Measurements from ENCODE around the gene FLOT1. TPM values are rescaled to one million over a fixed set of nuclear protein-coding genes. Genes with fewer than 3 reads are reported as not detected.
"Not testable (repeated sequence)": the region's sequence is repeated elsewhere in the genome, so short reads cannot be mapped to it uniquely, and the experiment has no call there.

The FLOT1 gene
- total and polyA plus RNA-seq, 4 donors, result 153 to 222 (median 192) TPM

DNA sequence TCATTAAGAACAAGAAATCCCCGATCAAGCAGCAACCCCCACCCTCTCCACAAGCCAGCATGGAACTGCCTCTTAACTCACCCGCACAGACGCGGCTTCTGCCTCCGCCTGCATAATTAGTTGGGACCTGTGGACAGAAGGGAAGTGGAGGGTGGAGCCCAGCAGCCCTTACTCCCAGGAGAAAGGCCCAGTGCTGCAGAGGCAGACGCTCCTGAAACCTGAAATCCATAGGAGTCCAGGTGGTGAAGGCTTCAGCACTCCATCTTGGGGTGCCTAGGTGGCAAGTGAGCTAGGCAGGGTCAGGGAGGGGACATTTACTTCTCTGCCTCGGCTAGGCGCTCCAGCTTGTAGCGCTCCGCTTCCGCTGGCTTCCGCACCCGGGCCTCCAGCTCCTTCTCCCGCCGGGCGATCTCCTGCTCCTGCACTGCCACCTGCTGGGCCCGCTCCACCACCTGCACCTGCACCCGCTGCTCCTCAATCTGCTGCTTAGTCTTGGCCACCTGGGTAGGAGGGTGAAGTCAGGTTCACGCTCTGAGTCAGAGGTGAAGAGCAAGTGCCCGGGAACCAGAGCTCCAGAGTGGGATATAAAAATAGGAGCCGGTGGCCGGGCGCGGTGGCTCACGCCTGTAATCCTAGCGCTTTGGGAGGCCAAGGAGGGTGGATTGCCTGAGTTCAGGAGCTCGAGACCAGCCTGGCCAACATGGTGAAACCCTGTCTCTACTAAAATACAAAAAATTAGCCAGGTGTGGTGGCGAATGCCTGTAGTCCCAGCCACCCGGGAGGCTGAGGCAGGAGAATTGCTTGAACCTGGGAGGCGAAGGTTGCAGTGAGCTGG, 11.7 kb downstream of the FLOT1 start:
- Histone ChIP-seq H3K4me1 (ENCODE audit: control insufficient read depth in 1 of 2, insufficient read depth in 2 of 2, low read length in 2 of 2) (no peaks in the 10 kb centered on the region), H3K36me3 (ENCODE audit: control insufficient read depth in 1 of 2, insufficient read depth in 2 of 2, low read length in 1 of 2) (peaks cover under 1 to 4% of the 10 kb centered on the region in 2 donors), H3K27me3 (ENCODE audit: control insufficient read depth in 1 of 2, insufficient read depth in 2 of 2, low read length in 1 of 2) (no peaks in the 10 kb centered on the region), H3K4me3 (ENCODE audit: low read length in 2 of 2) (no peak overlapping the region), H3K9me3 (ENCODE audit: control insufficient read depth, low read length) (no peaks in the 10 kb centered on the region), H3K27ac (ENCODE audit: low read depth in 1 of 2, low read length in 2 of 2) (no peak overlapping the region)
- intact Hi-C loops (cut with DNase I), result no loop called here
- WGBS, 2 donors, result 55 to 57% methylated on average over 30 of the region's 30 CpGs
- DNase-seq (peak in 1 of 2 donors; percentile 83), ATAC-seq (ENCODE audit: low FRiP score) (peak; percentile 70)

DNA sequence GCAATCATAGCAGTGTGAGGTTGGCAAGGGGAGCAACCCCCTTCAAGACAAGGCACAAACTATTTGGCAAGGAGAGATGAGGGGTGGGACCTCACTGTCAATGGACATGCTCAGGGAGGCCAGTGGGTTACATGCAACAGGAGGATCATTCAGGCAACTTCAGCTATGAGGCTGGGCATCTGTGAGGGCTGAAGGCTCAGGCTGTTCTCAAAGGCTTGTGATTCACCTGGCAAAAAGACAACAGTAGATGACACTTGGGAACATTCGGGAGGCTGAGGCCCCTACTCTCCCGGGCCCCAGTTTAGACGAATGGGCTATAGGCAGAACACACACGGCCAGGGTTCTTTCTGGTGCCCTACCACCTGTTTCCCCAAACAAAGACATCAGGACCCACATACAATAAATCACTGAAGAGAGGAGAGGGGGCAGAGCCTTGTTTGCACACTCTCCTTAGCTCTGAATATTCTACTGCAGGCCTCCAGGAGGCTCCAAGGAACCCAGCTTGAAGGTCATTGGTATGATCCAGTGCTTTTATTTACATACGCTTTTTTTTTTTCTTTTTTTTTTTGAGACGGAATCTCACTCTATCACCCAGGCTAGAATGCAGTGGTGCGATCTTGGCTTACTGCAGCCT, 14.4 kb downstream of the FLOT1 start:
- no peaks in the 10 kb centered on the region for H3K27me3 ChIP-seq (ENCODE audit: control insufficient read depth in 1 of 2, insufficient read depth in 2 of 2, low read length in 1 of 2)
- WGBS, 2 donors, result 41 to 50% methylated on average over 7 of the region's 7 CpGs
- DNase-seq (no peak), ATAC-seq (ENCODE audit: low FRiP score) (no peak)
- H3K4me1 ChIP-seq (ENCODE audit: control insufficient read depth in 1 of 2, insufficient read depth in 2 of 2, low read length in 2 of 2), result no peaks in the 10 kb centered on the region
- no peak overlapping the region for H3K4me3 ChIP-seq (ENCODE audit: low read length in 2 of 2)
- intact Hi-C loops (cut with DNase I), result no loop called here
- no peaks in the 10 kb centered on the region for H3K9me3 ChIP-seq (ENCODE audit: control insufficient read depth, low read length)
- peak overlapping the region in 1 of 2 donors; percentile 10 for H3K27ac ChIP-seq (ENCODE audit: low read depth in 1 of 2, low read length in 2 of 2)
- H3K36me3 ChIP-seq (ENCODE audit: control insufficient read depth in 1 of 2, insufficient read depth in 2 of 2, low read length in 1 of 2), result peaks cover 3 to 4% of the 10 kb centered on the region in 2 donors

DNA sequence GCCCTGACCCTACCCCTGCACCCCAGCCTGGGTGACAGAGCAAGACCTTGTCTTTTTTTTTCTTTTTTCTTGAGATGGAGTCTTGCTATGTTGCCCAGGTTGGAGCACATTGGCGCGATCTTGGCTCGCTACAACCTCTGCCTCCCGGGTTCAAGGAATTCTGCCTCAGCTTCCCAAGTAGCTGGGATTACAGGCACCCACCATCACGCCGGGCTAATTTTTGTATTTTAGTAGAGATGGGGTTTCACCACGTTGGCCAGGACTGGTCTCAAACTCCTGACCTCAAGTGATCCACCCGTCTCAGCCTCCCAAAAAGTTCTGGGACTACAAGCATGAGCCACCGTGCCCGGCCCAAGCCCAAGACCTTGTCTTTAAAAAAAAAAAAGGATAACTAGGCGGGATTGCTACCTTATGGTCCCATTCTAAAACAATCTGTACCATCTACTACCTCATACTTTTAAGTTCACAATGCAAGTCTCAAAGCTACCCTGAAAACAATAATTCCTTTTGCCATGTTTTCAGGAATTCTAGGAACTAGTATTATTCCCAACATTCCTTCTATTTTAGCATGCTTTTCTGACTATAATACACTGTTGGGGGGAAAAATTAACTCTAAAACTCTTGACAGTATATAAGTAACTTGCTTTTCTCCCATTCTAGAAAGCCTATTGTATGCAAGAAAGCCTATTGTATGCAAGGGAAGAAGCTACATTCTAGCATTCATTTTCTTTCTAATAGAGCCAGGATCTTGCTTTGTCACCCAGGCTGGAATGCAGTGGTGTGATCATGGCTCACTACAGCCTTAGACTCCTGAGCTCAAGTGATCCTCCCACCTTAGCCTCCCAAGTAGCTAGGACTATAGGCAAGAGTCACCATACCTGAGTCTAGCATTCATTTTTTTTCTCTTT, 15.7 kb downstream of the FLOT1 start:
- intact Hi-C loops (cut with DNase I), result no loop called here
- no peaks in the 10 kb centered on the region for H3K27me3 ChIP-seq (ENCODE audit: control insufficient read depth in 1 of 2, insufficient read depth in 2 of 2, low read length in 1 of 2)
- no peak for ATAC-seq (ENCODE audit: low FRiP score)
- WGBS, 2 donors, result 76 to 77% methylated on average over 11 of the region's 11 CpGs
- H3K27ac ChIP-seq (ENCODE audit: low read depth in 1 of 2, low read length in 2 of 2), result no peak overlapping the region
- no peaks in the 10 kb centered on the region for H3K9me3 ChIP-seq (ENCODE audit: control insufficient read depth, low read length)
- no peak overlapping the region for H3K4me3 ChIP-seq (ENCODE audit: low read length in 2 of 2)
- H3K4me1 ChIP-seq (ENCODE audit: control insufficient read depth in 1 of 2, insufficient read depth in 2 of 2, low read length in 2 of 2), result no peaks in the 10 kb centered on the region
- DNase-seq, result no peak
- H3K36me3 ChIP-seq (ENCODE audit: control insufficient read depth in 1 of 2, insufficient read depth in 2 of 2, low read length in 1 of 2), result peaks cover 0 to 3% of the 10 kb centered on the region in 2 donors

DNA sequence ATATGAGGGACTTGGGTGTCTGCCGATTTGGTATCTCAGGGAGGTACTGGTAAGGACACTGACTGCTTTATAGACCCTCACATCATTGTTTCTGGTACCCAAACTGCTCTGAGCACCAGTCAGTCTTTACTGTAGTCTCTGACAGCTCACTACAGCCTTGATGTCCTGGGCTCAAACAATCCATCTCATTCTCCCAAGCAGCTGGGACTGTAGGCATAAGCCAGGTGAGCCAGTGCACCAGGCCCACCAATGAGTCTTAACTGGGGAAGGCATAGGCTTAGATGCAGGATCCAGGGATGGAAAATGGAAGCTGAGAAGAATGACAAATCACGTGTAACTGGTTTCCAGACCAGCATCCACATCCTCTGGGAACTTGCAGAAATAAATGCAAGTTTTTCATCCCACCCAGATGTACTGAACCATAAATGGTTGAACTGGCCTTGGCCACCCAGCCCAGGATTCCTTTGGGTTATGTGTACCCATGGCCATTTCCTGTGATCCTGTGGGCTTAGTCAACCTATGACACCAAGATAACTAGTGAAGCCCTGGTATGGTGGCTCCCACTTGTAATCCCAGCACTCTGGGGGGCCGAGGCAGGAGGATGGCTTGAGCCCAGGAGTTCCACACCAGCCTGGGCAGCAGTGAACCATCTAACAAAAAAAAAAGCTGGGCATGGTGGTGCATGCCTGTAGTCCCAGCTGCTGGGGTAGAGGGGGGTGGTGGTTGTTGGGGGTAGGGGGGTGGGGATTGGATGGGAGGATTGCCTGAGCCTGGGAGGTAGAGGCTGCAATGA, 16.6 kb downstream of the FLOT1 start:
- no peaks in the 10 kb centered on the region for H3K27me3 ChIP-seq (ENCODE audit: control insufficient read depth in 1 of 2, insufficient read depth in 2 of 2, low read length in 1 of 2)
- DNase-seq (no peak), ATAC-seq (ENCODE audit: low FRiP score) (no peak)
- WGBS, 2 donors, result 36% methylated on average over 3 of the region's 3 CpGs
- intact Hi-C loops (cut with DNase I), result no loop called here
- no peaks in the 10 kb centered on the region for H3K9me3 ChIP-seq (ENCODE audit: control insufficient read depth, low read length)
- H3K36me3 ChIP-seq (ENCODE audit: control insufficient read depth in 1 of 2, insufficient read depth in 2 of 2, low read length in 1 of 2), result peaks cover 0 to 3% of the 10 kb centered on the region in 2 donors
- peak overlapping the region in 1 of 2 donors; percentile 50 for H3K27ac ChIP-seq (ENCODE audit: low read depth in 1 of 2, low read length in 2 of 2)
- H3K4me1 ChIP-seq (ENCODE audit: control insufficient read depth in 1 of 2, insufficient read depth in 2 of 2, low read length in 2 of 2), result no peaks in the 10 kb centered on the region
- H3K4me3 ChIP-seq (ENCODE audit: low read length in 2 of 2), result no peak overlapping the region

DNA sequence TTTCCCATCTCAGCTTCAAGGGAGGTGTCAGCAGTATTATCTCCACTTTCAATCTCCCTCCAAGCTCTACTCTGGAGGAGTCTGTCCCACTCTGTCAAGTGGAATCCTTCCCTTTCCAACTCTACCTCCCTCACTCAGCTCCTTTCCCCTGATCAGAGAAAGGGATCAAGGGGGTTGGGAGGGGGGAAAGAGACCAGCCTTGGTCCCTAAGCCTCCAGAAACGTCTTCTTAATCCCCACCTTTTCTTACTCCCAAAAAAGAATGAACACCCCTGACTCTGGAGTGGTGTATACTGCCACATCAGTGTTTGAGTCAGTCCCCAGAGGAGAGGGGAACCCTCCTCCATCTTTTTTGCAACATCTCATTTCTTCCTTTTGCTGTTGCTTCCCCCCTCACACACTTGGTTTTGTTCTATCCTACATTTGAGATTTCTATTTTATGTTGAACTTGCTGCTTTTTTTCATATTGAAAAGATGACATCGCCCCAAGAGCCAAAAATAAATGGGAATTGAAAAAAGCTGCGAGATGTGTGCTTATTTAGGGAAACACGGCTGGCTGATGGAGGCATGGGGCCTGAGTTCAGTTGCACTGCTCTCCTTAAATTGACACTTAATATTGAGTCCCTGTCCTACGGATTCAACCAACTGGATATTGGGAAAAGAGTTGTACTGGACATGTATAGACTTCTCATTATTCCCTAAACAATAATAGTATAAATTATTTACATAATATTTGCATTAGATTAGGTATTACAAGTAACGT, 17.4 kb downstream of the FLOT1 start:
- WGBS, 2 donors, result 11 to 15% methylated on average over 6 of the region's 6 CpGs
- peak overlapping the region in 1 of 2 donors; percentile 13 for H3K27ac ChIP-seq (ENCODE audit: low read depth in 1 of 2, low read length in 2 of 2)
- H3K4me3 ChIP-seq (ENCODE audit: low read length in 2 of 2), result no peak overlapping the region
- H3K27me3 ChIP-seq (ENCODE audit: control insufficient read depth in 1 of 2, insufficient read depth in 2 of 2, low read length in 1 of 2), result no peaks in the 10 kb centered on the region
- no peak for DNase-seq
- intact Hi-C loops (cut with DNase I), result loop anchor here in 1 of 2 donors (5.0 kb wide), 1 partner anchor 168 kb away; the partner anchor contains the start of genes GNL1 and PRR3
- no peaks in the 10 kb centered on the region for H3K9me3 ChIP-seq (ENCODE audit: control insufficient read depth, low read length)
- peaks cover 0 to 3% of the 10 kb centered on the region in 2 donors for H3K36me3 ChIP-seq (ENCODE audit: control insufficient read depth in 1 of 2, insufficient read depth in 2 of 2, low read length in 1 of 2)
- ATAC-seq (ENCODE audit: low FRiP score), result no peak
- H3K4me1 ChIP-seq (ENCODE audit: control insufficient read depth in 1 of 2, insufficient read depth in 2 of 2, low read length in 2 of 2), result no peaks in the 10 kb centered on the region

DNA sequence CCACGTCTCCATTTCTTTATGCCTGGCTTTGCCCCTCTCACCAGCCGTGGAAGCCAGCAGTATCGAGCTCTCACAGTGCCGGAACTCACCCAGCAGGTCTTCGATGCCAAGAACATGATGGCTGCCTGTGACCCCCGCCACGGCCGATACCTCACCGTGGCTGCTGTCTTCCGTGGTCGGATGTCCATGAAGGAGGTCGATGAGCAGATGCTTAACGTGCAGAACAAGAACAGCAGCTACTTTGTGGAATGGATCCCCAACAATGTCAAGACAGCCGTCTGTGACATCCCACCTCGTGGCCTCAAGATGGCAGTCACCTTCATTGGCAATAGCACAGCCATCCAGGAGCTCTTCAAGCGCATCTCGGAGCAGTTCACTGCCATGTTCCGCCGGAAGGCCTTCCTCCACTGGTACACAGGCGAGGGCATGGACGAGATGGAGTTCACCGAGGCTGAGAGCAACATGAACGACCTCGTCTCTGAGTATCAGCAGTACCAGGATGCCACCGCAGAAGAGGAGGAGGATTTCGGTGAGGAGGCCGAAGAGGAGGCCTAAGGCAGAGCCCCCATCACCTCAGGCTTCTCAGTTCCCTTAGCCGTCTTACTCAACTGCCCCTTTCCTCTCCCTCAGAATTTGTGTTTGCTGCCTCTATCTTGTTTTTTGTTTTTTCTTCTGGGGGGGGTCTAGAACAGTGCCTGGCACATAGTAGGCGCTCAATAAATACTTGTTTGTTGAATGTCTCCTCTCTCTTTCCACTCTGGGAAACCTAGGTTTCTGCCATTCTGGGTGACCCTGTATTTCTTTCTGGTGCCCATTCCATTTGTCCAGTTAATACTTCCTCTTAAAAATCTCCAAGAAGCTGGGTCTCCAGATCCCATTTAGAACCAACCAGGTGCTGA, 18.4 kb downstream of the FLOT1 start:
- not testable (repeated sequence) for H3K4me1 ChIP-seq (ENCODE audit: control insufficient read depth in 1 of 2, insufficient read depth in 2 of 2, low read length in 2 of 2); DNase-seq; H3K27ac ChIP-seq (ENCODE audit: low read depth in 1 of 2, low read length in 2 of 2); H3K9me3 ChIP-seq (ENCODE audit: control insufficient read depth, low read length); H3K36me3 ChIP-seq (ENCODE audit: control insufficient read depth in 1 of 2, insufficient read depth in 2 of 2, low read length in 1 of 2); H3K4me3 ChIP-seq (ENCODE audit: low read length in 2 of 2); H3K27me3 ChIP-seq (ENCODE audit: control insufficient read depth in 1 of 2, insufficient read depth in 2 of 2, low read length in 1 of 2); ATAC-seq (ENCODE audit: low FRiP score)
- WGBS, 2 donors, result 44 to 45% methylated on average over 29 of the region's 29 CpGs
- intact Hi-C loops (cut with DNase I), result loop anchor here in 1 of 2 donors (5.0 kb wide), 1 partner anchor 167 kb away; the partner anchor contains the start of genes GNL1 and PRR3
